SK-N-MC (cell line): ENCODE results near the gene CYB561.

Source experiments
- EZH2 ChIP-seq: fragments of 200-600 bp; sonication (generic); IDR thresholded peaks from one replicate; pipeline ENCODE4 v1.6.1; 2017; ENCODE audit warnings: antibody characterized with exemption
- POLR2AphosphoS5 ChIP-seq: IDR thresholded peaks from 2 replicates; pipeline ENCODE4 v1.6.1; 2012; ENCODE audit warnings: mild to moderate bottlenecking, low read depth, low read length, borderline replicate concordance

DNA sequence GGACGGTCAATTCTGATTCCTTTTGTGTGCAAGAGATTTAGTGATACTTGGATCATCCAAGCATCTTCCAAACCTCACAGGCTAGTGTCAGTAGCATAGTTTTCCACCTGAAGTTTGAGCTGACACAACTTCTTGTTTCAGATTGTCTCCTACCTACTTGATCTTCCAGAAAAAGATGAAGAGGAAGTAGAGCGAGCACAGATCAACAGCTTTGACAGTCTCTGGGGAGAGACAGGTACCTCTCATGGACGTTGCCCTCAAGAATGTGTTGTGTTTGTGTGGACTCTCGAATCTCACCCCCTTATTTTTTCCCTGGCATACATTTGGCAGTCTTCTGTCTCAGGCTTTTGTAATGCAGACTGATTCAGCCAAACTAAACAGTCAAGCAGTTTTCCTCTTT is 47.4 kb downstream of the CYB561 start:
- no peak for TF ChIP-seq POLR2AphosphoS5
- TF ChIP-seq EZH2: no peak
